ENCODE measurements around the gene GRIP2. TPM values are rescaled to one million over a fixed set of nuclear protein-coding genes. Genes with fewer than 3 reads are reported as not detected.

The GRIP2 gene
- total and polyA plus RNA-seq, 7 donors, result under 0.01 to 1.7 (median 0.68) TPM

DNA sequence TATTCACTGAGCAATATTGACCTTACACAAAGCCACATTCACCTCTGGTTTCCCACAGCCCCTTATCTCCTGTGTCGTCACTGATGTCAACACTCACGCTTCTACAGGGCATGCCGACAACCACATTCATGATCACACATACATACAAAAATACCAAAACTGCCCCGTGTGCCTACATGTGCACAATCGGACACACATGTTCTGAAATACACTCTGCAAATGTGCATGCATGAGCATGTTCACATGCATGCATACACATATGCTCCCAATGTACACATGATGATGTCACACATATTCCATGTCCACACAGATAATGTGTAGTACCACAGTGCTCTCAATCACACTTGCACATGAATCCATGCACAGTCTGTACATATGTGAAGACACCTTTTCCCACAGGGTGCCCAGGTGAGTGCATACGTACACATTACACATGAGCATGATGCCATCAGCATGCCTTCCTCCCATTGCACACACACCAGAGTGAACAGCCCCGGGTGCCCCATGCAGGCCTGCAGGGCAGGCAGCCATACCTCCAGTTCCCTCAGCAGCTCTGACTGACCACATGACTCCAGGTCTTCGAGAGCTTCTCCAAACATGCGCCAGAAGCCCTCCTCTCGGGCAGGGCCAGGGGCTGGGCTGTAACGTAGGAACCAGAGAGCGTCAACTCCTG is 37.0 kb downstream of the GRIP2 start:
- intact Hi-C loops (cut with DNase I), result no loop called here
- 94% methylated on average over 12 of the region's 12 CpGs for WGBS, 2 donors
- Histone ChIP-seq H3K4me1 (no peaks in the 10 kb centered on the region), H3K36me3 (no peaks in the 10 kb centered on the region), H3K27me3 (no peaks in the 10 kb centered on the region), H3K9me3 (peaks cover 0 to 5% (median 1%) of the 10 kb centered on the region in 4 donors), H3K4me3 (no peak overlapping the region), H3K27ac (no peak overlapping the region)
- no peak for DNase-seq
- TF ChIP-seq POLR2AphosphoS5 (IDR thresholded peaks at IDR 0.05), result no peak
- no peak for TF ChIP-seq EP300 (IDR thresholded peaks at IDR 0.05)
- TF ChIP-seq, protein P1, sequence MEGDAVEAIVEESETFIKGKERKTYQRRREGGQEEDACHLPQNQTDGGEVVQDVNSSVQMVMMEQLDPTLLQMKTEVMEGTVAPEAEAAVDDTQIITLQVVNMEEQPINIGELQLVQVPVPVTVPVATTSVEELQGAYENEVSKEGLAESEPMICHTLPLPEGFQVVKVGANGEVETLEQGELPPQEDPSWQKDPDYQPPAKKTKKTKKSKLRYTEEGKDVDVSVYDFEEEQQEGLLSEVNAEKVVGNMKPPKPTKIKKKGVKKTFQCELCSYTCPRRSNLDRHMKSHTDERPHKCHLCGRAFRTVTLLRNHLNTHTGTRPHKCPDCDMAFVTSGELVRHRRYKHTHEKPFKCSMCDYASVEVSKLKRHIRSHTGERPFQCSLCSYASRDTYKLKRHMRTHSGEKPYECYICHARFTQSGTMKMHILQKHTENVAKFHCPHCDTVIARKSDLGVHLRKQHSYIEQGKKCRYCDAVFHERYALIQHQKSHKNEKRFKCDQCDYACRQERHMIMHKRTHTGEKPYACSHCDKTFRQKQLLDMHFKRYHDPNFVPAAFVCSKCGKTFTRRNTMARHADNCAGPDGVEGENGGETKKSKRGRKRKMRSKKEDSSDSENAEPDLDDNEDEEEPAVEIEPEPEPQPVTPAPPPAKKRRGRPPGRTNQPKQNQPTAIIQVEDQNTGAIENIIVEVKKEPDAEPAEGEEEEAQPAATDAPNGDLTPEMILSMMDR (IDR thresholded peaks at IDR 0.05), result no peak
- TF ChIP-seq POLR2A (IDR thresholded peaks at IDR 0.05), result no peak

DNA sequence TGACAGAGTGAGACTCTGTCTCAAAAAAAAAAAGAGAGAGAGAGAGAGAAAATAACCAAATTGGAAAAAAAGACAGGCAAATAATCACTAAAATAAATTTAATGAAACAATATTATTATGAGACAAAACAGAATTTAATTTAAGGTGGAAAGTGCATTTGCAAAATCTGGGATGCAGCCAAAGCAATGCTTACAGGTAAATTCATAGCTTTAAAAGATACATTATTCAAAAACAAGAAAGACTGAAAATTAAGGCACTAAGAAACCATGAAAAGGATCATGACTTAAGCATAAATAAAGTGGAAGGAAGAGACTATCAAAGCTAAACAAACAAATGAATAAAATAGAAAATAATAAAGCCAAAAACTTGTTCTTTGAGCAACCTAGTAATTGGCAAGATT is 37.7 kb downstream of the GRIP2 start:
- intact Hi-C loops (cut with DNase I), result no loop called here
- Histone ChIP-seq H3K4me3 (no peak overlapping the region), H3K27me3 (no peaks in the 10 kb centered on the region), H3K9me3 (peaks cover 0 to 5% (median 1%) of the 10 kb centered on the region in 4 donors), H3K27ac (no peak overlapping the region), H3K36me3 (no peaks in the 10 kb centered on the region), H3K4me1 (no peaks in the 10 kb centered on the region)
- DNase-seq, result no peak
- TF ChIP-seq EP300 (IDR thresholded peaks at IDR 0.05) (no peak), POLR2A (IDR thresholded peaks at IDR 0.05) (no peak), POLR2AphosphoS5 (IDR thresholded peaks at IDR 0.05) (no peak)
- TF ChIP-seq, protein P1 (IDR thresholded peaks at IDR 0.05), result no peak

DNA sequence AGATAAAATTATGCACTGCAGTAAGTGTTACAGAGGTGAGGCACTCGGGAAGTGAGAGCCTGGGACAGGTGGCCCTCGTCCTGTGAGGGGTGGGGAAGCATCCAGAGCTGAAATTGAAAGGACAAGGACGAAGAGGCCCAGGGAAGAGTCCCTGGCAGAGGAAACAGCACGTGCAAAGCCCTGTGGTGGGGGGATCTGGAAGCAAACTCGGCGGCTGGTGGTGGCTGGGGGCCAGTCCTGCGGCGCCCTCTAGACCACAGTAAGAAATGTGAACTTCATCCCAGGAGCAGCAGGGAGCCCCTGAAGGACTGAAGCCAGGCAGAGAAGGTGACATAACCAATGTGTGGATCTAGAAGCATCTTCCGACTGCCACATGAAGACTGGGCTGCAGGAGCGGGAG is 42.8 kb downstream of the GRIP2 start:
- H3K4me3 ChIP-seq, result no peak overlapping the region
- H3K9me3 ChIP-seq, result peaks cover 0 to 2% (median 0%) of the 10 kb centered on the region in 4 donors
- TF ChIP-seq, protein P1 (IDR thresholded peaks at IDR 0.05), result no peak
- TF ChIP-seq EP300 (IDR thresholded peaks at IDR 0.05), result no peak
- TF ChIP-seq POLR2AphosphoS5 (IDR thresholded peaks at IDR 0.05), result no peak
- TF ChIP-seq POLR2A (IDR thresholded peaks at IDR 0.05), result no peak
- no peak for DNase-seq
- no peaks in the 10 kb centered on the region for H3K4me1 ChIP-seq
- H3K27ac ChIP-seq, result no peak overlapping the region
- WGBS, 2 donors, result 62 to 70% methylated on average over 10 of the region's 10 CpGs
- no peaks in the 10 kb centered on the region for H3K27me3 ChIP-seq
- H3K36me3 ChIP-seq, result no peaks in the 10 kb centered on the region
- intact Hi-C loops (cut with DNase I), result no loop called here

DNA sequence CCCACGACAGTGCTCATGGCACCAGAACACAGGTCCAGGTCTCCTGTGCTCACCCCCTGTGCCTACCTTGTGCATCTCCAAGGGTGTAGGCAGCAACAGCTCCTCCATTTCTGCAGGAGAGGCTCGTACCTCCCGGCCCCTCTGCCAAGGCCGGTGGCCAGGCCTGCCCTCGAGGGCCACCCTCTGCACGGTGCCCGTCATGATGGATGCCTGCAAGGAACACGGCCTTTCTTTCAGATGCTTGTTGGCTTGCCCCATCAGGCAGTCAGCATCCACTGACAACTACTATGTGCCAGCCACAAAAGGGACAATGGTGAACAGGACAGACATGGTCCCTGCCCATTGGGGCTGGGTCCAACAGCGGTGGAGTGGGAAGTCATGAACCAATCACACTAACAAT is 43.8 kb downstream of the GRIP2 start:
- Histone ChIP-seq H3K36me3 (no peaks in the 10 kb centered on the region), H3K4me3 (no peak overlapping the region), H3K27ac (no peak overlapping the region), H3K27me3 (no peaks in the 10 kb centered on the region), H3K9me3 (peaks cover 0 to 2% (median 0%) of the 10 kb centered on the region in 4 donors), H3K4me1 (no peaks in the 10 kb centered on the region)
- intact Hi-C loops (cut with DNase I), result no loop called here
- TF ChIP-seq, protein P1 (IDR thresholded peaks at IDR 0.05), result no peak
- TF ChIP-seq POLR2AphosphoS5 (IDR thresholded peaks at IDR 0.05), result no peak
- WGBS, 2 donors, result 92 to 94% methylated on average over 9 of the region's 9 CpGs
- DNase-seq, result no peak

DNA sequence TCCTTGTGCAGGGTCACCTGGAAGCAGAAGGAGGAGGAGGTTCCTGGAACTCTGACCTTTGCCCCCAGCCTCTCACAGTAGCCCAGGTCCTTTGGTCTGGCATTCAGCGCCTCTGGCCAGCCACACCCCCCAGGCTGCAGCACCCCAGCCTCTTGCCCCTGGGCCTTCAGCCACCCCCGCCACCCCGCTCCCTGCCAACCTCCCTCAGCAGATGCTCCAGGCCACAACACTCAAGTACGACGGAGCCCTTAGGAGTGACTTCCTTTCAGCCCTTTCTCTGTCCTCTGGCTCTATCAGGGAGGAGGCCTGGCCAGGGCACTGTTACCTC is 45.2 kb downstream of the GRIP2 start:
- intact Hi-C loops (cut with DNase I), result no loop called here
- H3K4me3 ChIP-seq, result no peak overlapping the region
- TF ChIP-seq EP300 (IDR thresholded peaks at IDR 0.05), result no peak
- TF ChIP-seq POLR2A (IDR thresholded peaks at IDR 0.05), result no peak

More for the DNA sequence above, 45.2 kb downstream of the GRIP2 start:
- H3K27ac ChIP-seq, result no peak overlapping the region
- H3K9me3 ChIP-seq, result peaks cover 0 to 2% (median 0%) of the 10 kb centered on the region in 4 donors
- WGBS, 2 donors, result 73 to 86% methylated on average over 5 of the region's 5 CpGs
- H3K36me3 ChIP-seq, result no peaks in the 10 kb centered on the region
- H3K27me3 ChIP-seq, result no peaks in the 10 kb centered on the region
- no peak for DNase-seq
- no peaks in the 10 kb centered on the region for H3K4me1 ChIP-seq
